B cell (primary cell): ENCODE data around the gene TET1. TPM values are rescaled to one million over a fixed set of nuclear protein-coding genes. Genes with fewer than 3 reads are reported as not detected.

Experiments used
- ATAC-seq: fragments of 200-7000 bp; cut with Tn5 transposase; one replicate; pipeline ENCODE4 v1.10.0; 2021; ENCODE audit warnings: low read depth, mild to moderate bottlenecking, moderate number of reproducible peaks, moderate library complexity
- CTCF ChIA-PET: fragments of 350-600 bp; sonication (Branson Sonifier 250); formaldehyde crosslinking; loops from one replicate; lab custom pipeline; 2021; ENCODE audit warnings: antibody characterized with exemption, inconsistent platforms; lab: Charles Lee
- POLR2A ChIA-PET: fragments of 350-600 bp; sonication (Branson Sonifier 250); formaldehyde crosslinking; loops from one replicate; lab custom pipeline; 2021; ENCODE audit warnings: antibody characterized with exemption; lab: Charles Lee
- DNase-seq: peaks from one replicate; pipeline ENCODE4 v3.0.0; 2013
- H2AFZ ChIP-seq: 2 replicates; pipeline ENCODE4 v1.6.1; 2012; ENCODE audit warnings: mild to moderate bottlenecking, low read depth, low read length; ENCODE audit not compliant: insufficient read depth, poor library complexity, severe bottlenecking
- H3K27ac ChIP-seq, 2 donors: 1 replicate in 1 of 2; 2 replicates in 1 of 2; pipeline ENCODE4 v1.5.1; 2012 to 2013; ENCODE audit warnings: low read length in 2 of 2, mild to moderate bottlenecking in 2 of 2, moderate library complexity in 1 of 2
- H3K27me3 ChIP-seq, 4 experiments: fragments of 200-600 bp in 1 of 4; sonication (generic) in 1 of 4; replicated peaks in 1 of 4; 1 replicate in 2 of 4; 2 replicates in 2 of 4; pipeline versions ENCODE4 v1.6.1 to v1.7.0; 2013 to 2016; ENCODE audit warnings: low read length in 3 of 4, mild to moderate bottlenecking in 2 of 4, mixed read lengths in 1 of 4, moderate library complexity in 1 of 4; ENCODE audit not compliant: insufficient read depth in 4 of 4, control insufficient read depth in 3 of 4; ENCODE audit errors: control extremely low read depth in 1 of 4
- H3K36me3 ChIP-seq, 2 experiments: replicated peaks in 1 of 2; 1 replicate in 1 of 2; 2 replicates in 1 of 2; pipeline versions ENCODE4 v1.6.1 to v1.7.1; 2013; ENCODE audit warnings: low read length in 1 of 2; ENCODE audit not compliant: insufficient read depth in 2 of 2, control insufficient read depth in 1 of 2; ENCODE audit errors: control extremely low read depth in 1 of 2, extremely low read depth in 1 of 2
- H3K4me1 ChIP-seq, 2 donors: fragments of 200-600 bp in 1 of 2; sonication (generic) in 1 of 2; 1 replicate in 1 of 2; 2 replicates in 1 of 2; pipeline versions ENCODE4 v1.5.1 to v1.6.1; 2013 to 2017; ENCODE audit warnings: low read length in 2 of 2; ENCODE audit not compliant: control insufficient read depth in 2 of 2, insufficient read depth in 2 of 2
- H3K4me2 ChIP-seq: replicated peaks from 2 replicates; pipeline ENCODE3; 2012; ENCODE audit warnings: mild to moderate bottlenecking, low read depth, low read length; ENCODE audit not compliant: poor library complexity, severe bottlenecking
- H3K4me3 ChIP-seq, 5 experiments: fragments of 200-600 bp in 1 of 5; sonication (generic) in 1 of 5; 1 replicate in 3 of 5; 2 replicates in 2 of 5; pipeline versions ENCODE4 v1.5.1 to v1.7.0; 2011 to 2016; ENCODE audit warnings: low read length in 4 of 5, mild to moderate bottlenecking in 4 of 5, low read depth in 2 of 5, control low read depth in 1 of 5, moderate library complexity in 1 of 5; ENCODE audit not compliant: insufficient read depth in 1 of 5; ENCODE audit errors: control extremely low read depth in 1 of 5, extremely low read depth in 1 of 5
- H3K79me2 ChIP-seq: fragments of 200-600 bp; sonication (generic); one replicate; pipeline ENCODE4 v1.6.0; 2016; ENCODE audit warnings: low read length; ENCODE audit not compliant: control insufficient read depth, insufficient read depth
- H3K9ac ChIP-seq: fragments of 200-600 bp; sonication (generic); 2 replicates; pipeline ENCODE4 v1.6.1; 2017; ENCODE audit warnings: mild to moderate bottlenecking, low read length, moderate library complexity
- H3K9me3 ChIP-seq, 3 donors: one replicate each; pipeline versions ENCODE4 v1.6.1 to v1.7.1; 2013; ENCODE audit warnings: low read length in 2 of 3; ENCODE audit not compliant: control insufficient read depth in 2 of 3, insufficient read depth in 1 of 3; ENCODE audit errors: control extremely low read depth in 1 of 3
- H4K20me1 ChIP-seq: 2 replicates; pipeline ENCODE4 v1.6.0; 2012; ENCODE audit warnings: mild to moderate bottlenecking, low read length; ENCODE audit not compliant: insufficient read depth, control insufficient read depth, poor library complexity, severe bottlenecking
- H3K27ac Mint-ChIP-seq: one replicate; pipeline ENCODE4 v1.8.0; 2021; ENCODE audit warnings: mixed read lengths
- H3K27me3 Mint-ChIP-seq: one replicate; pipeline ENCODE4 v1.8.0; 2021; ENCODE audit warnings: mixed read lengths
- H3K4me1 Mint-ChIP-seq: one replicate; pipeline ENCODE4 v1.8.0; 2021; ENCODE audit warnings: mixed read lengths
- H3K4me3 Mint-ChIP-seq: one replicate; pipeline ENCODE4 v1.8.0; 2021; ENCODE audit warnings: mixed read lengths
- H3K9me3 Mint-ChIP-seq: one replicate; pipeline ENCODE4 v1.8.0; 2022; ENCODE audit warnings: mixed read lengths; ENCODE audit not compliant: insufficient read depth
- CTCF ChIP-seq: fragments of 200-600 bp; IDR thresholded peaks from one replicate; pipeline ENCODE4 v1.8.0; 2022; ENCODE audit warnings: antibody characterized with exemption, mild to moderate bottlenecking
- EZH2 ChIP-seq: IDR thresholded peaks from 2 replicates; pipeline ENCODE4 v1.6.1; 2012; ENCODE audit warnings: borderline replicate concordance, low read depth, mild to moderate bottlenecking, moderate library complexity, low read length; ENCODE audit not compliant: insufficient read depth, poor library complexity, severe bottlenecking
- WGBS: methylation state at CpG from one replicate; pipeline ENCODE4 v1.1.5; 2013; ENCODE audit warnings: missing lambda C conversion rate; ENCODE audit not compliant: insufficient coverage; 5-methylcytosine and 5-hydroxymethylcytosine counted together
- intact Hi-C: fragments of 100-400 bp; cut with micrococcal nuclease; formaldehyde crosslinking; loops from one replicate; pipeline ENCODE4 v1.10.0; 2022
- polyA plus RNA-seq: library from polyadenylated mRNA; depleted of rRNA; stranded (reverse); fragments of >200 nt; gene quantifications from 2 replicates; pipeline ENCODE4 v1.2.3, GENCODE V29; 2012
- total RNA-seq, 2 donors: library from RNA; stranded (reverse); fragments of 120-200 nt in 1 of 2; gene quantifications; 1 replicate in 1 of 2; 2 replicates in 1 of 2; pipeline versions ENCODE4 v1.2.3 to v1.2.4, GENCODE V29; 2013 to 2022

Gene TET1
- total and polyA plus RNA-seq, 2 donors (not counting 1 experiment from before 2014, with no cell fraction given): 0.30 to 1.4 TPM

GRCh38 chr10:68536973-68537372, 23.2 kb upstream of the TET1 start:
- no peaks in the 10 kb centered on the region for H3K4me1 Mint-ChIP-seq
- POLR2A ChIA-PET: no interaction called here

GRCh38 chr10:68537796-68538195, 22.3 kb upstream of the TET1 start:
- CTCF ChIA-PET: interaction anchor here (0.6 kb wide), 1 partner anchor 38 kb away, joined by 3 read pairs; no protein-coding TSS in a partner anchor
- no peaks in the 10 kb centered on the region for H3K9me3 ChIP-seq

More at GRCh38 chr10:68536973-68537372, 23.2 kb upstream of the TET1 start:
- no peaks in the 10 kb centered on the region for H3K79me2 ChIP-seq
- no peaks in the 10 kb centered on the region for H3K27me3 ChIP-seq
- no peak overlapping the region for H3K27ac ChIP-seq
- H3K4me3 ChIP-seq: no peak overlapping the region
- TF ChIP-seq CTCF: no peak
- TF ChIP-seq EZH2: no peak
- CTCF ChIA-PET: interaction anchor here (1.3 kb wide), 1 partner anchor 14 kb away, joined by 3 read pairs; no protein-coding TSS in a partner anchor
- H3K36me3 ChIP-seq: no peaks in the 10 kb centered on the region
- Mint-ChIP-seq H3K9me3 (no peaks in the 10 kb centered on the region), H3K27ac (no peak overlapping the region), H3K4me3 (no peak overlapping the region), H3K27me3 (no peaks in the 10 kb centered on the region)
- no peak overlapping the region for H3K4me2 ChIP-seq
- ATAC-seq (no peak), DNase-seq (no peak)
- H4K20me1 ChIP-seq: no peaks in the 10 kb centered on the region
- 82% methylated on average over 9 of the region's 9 CpGs for WGBS
- no peaks in the 10 kb centered on the region for H3K9me3 ChIP-seq
- no peaks in the 10 kb centered on the region for H3K4me1 ChIP-seq
- H3K9ac ChIP-seq: no peak overlapping the region
- intact Hi-C loops: no loop called here
- no peak overlapping the region for H2AFZ ChIP-seq

More at GRCh38 chr10:68537796-68538195, 22.3 kb upstream of the TET1 start:
- Histone ChIP-seq H3K36me3 (no peaks in the 10 kb centered on the region), H2AFZ (no peak overlapping the region), H3K4me3 (no peak overlapping the region), H3K79me2 (no peaks in the 10 kb centered on the region), H4K20me1 (no peaks in the 10 kb centered on the region), H3K4me2 (no peak overlapping the region), H3K4me1 (no peaks in the 10 kb centered on the region), H3K9ac (no peak overlapping the region), H3K27ac (no peak overlapping the region), H3K27me3 (no peaks in the 10 kb centered on the region)
- Mint-ChIP-seq H3K27ac (no peak overlapping the region), H3K4me3 (no peak overlapping the region), H3K4me1 (no peaks in the 10 kb centered on the region), H3K9me3 (no peaks in the 10 kb centered on the region), H3K27me3 (no peaks in the 10 kb centered on the region)
- DNase-seq (no peak), ATAC-seq (no peak)
- POLR2A ChIA-PET: no interaction called here
- WGBS: 89% methylated on average over 6 of the region's 6 CpGs
- intact Hi-C loops: no loop called here
- TF ChIP-seq EZH2 (no peak), CTCF (no peak)
